ENCODE results near the gene RAVER1. TPM values are rescaled to one million over a fixed set of nuclear protein-coding genes. Genes with fewer than 3 reads are reported as not detected.

RAVER1 gene
- total and polyA plus RNA-seq, 9 of the 15 experiments (the other 6 are each of a cell fraction or from before 2014, with no cell fraction given), result 0.06 to 113 (median 7.0) TPM

DNA sequence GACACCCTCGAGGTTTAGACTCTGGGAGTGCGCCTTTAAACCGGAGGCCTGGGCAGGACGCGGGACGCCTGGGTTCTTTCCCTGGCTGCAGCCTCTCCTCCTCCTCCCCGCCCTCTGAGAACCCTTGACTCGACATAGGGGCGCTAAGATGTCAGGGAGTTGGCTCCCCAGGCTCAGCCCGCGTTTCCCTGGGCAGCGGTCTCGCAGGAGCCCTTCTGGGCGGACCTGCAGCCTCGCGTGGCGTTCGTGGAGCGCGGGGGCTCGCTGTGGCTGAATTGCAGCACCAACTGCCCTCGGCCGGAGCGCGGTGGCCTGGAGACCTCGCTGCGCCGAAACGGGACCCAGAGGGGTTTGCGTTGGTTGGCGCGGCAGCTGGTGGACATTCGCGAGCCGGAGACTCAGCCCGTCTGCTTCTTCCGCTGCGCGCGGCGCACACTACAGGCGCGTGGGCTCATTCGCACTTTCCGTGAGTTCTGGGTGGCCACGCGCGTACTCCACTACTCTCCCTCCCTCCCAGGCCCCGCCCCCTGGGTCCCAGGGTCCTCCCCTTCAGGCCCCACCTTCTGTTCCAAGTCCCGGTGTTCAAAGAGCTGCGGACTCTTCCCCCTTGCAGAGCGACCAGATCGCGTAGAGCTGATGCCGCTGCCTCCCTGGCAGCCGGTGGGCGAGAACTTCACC is 42.3 kb downstream of the RAVER1 start (continued):
- TF ChIP-seq, protein P1, sequence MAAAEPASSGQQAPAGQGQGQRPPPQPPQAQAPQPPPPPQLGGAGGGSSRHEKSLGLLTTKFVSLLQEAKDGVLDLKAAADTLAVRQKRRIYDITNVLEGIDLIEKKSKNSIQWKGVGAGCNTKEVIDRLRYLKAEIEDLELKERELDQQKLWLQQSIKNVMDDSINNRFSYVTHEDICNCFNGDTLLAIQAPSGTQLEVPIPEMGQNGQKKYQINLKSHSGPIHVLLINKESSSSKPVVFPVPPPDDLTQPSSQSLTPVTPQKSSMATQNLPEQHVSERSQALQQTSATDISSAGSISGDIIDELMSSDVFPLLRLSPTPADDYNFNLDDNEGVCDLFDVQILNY (CRISPR knock-in tag; IDR thresholded peaks at IDR 0.05), result no peak
- TF ChIP-seq, protein P2, sequence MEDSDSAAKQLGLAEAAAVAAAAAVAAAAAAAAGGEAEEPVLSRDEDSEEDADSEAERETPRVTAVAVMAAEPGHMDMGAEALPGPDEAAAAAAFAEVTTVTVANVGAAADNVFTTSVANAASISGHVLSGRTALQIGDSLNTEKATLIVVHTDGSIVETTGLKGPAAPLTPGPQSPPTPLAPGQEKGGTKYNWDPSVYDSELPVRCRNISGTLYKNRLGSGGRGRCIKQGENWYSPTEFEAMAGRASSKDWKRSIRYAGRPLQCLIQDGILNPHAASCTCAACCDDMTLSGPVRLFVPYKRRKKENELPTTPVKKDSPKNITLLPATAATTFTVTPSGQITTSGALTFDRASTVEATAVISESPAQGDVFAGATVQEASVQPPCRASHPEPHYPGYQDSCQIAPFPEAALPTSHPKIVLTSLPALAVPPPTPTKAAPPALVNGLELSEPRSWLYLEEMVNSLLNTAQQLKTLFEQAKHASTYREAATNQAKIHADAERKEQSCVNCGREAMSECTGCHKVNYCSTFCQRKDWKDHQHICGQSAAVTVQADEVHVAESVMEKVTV (CRISPR knock-in tag; IDR thresholded peaks at IDR 0.05), result 0 out of 2 replicates have a peak, but pooled peaks have one; percentile 18
- TF ChIP-seq, protein P3, sequence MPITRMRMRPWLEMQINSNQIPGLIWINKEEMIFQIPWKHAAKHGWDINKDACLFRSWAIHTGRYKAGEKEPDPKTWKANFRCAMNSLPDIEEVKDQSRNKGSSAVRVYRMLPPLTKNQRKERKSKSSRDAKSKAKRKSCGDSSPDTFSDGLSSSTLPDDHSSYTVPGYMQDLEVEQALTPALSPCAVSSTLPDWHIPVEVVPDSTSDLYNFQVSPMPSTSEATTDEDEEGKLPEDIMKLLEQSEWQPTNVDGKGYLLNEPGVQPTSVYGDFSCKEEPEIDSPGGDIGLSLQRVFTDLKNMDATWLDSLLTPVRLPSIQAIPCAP (CRISPR knock-in tag; IDR thresholded peaks at IDR 0.05; ENCODE audit: borderline replicate concordance), result no peak
- TF ChIP-seq, protein P4, sequence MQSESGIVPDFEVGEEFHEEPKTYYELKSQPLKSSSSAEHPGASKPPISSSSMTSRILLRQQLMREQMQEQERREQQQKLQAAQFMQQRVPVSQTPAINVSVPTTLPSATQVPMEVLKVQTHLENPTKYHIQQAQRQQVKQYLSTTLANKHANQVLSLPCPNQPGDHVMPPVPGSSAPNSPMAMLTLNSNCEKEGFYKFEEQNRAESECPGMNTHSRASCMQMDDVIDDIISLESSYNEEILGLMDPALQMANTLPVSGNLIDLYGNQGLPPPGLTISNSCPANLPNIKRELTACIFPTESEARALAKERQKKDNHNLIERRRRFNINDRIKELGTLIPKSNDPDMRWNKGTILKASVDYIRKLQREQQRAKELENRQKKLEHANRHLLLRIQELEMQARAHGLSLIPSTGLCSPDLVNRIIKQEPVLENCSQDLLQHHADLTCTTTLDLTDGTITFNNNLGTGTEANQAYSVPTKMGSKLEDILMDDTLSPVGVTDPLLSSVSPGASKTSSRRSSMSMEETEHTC (IDR thresholded peaks at IDR 0.05), result no peak
- peak; percentile 48; the same call in 1 of the 2 replicates for TF ChIP-seq RB1 (IDR thresholded peaks at IDR 0.05; ENCODE audit: low read depth)
- TF ChIP-seq, protein P5, sequence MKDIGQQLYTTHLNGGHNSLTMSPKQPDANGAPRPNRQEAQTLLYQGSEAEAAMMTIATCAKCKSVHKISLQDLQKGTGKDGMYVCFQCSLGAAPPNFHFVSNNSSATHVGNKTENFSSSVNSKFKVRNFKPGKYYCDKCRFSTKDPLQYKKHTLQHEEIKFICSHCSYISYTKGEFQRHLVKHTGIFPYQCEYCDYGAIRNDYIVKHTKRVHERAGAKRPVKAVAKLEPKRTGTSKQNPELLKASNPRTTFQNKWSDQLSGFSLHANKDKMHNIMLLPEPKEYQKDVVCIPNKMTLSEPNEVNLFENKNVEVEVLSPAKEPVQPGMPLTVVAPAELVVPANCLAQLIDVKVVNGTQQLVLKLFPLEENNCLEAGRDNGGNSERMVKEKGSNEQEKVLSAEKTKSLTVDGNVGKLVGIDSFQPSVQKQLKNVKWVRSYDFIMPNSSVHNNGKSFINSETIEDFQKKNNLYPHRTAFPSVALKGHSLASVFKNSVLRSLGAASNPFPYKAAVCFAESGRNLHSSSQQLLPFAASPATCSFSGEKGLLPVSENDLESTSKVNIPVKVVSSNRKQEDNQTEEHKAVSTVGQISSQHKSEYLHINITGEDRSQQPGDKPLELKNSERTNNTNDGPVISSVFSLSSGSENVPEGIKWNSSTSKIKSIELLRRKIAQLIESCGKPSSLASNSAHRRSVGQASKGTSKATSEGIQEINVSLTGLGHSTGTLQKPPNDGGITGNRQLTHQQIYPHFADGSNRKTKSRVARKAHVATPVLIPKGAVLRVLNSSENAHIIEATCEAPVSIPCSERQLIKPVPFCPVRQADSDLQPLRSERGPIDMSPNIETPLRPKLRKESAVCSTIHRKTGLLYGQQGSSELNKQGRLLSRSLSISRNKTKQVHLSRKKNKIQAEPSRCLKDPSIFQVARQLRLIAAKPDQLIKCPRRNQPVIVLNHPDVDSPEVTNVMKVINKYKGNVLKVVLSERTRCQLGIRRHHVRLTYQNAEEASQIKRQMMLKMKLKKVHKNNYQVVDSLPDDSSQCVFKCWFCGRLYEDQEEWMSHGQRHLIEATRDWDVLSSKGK (CRISPR knock-in tag; IDR thresholded peaks at IDR 0.05), result no peak
- no peak for TF ChIP-seq ZNF41 (CRISPR knock-in tag; conservative IDR thresholded peaks at IDR 0.05)
- no peak for TF ChIP-seq SIRT6 (IDR thresholded peaks at IDR 0.05; ENCODE audit: low read depth, low read length)
- TF ChIP-seq, protein P6, sequence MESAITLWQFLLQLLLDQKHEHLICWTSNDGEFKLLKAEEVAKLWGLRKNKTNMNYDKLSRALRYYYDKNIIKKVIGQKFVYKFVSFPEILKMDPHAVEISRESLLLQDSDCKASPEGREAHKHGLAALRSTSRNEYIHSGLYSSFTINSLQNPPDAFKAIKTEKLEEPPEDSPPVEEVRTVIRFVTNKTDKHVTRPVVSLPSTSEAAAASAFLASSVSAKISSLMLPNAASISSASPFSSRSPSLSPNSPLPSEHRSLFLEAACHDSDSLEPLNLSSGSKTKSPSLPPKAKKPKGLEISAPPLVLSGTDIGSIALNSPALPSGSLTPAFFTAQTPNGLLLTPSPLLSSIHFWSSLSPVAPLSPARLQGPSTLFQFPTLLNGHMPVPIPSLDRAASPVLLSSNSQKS (CRISPR knock-in tag; IDR thresholded peaks at IDR 0.05), result no peak
- TF ChIP-seq NFRKB (IDR thresholded peaks at IDR 0.05; ENCODE audit: low read depth), result peak; percentile 28; the same call in 1 of the 2 replicates
- no peak for TF ChIP-seq SMAD3 (CRISPR knock-in tag; conservative IDR thresholded peaks at IDR 0.05)
- TF ChIP-seq, protein P7, sequence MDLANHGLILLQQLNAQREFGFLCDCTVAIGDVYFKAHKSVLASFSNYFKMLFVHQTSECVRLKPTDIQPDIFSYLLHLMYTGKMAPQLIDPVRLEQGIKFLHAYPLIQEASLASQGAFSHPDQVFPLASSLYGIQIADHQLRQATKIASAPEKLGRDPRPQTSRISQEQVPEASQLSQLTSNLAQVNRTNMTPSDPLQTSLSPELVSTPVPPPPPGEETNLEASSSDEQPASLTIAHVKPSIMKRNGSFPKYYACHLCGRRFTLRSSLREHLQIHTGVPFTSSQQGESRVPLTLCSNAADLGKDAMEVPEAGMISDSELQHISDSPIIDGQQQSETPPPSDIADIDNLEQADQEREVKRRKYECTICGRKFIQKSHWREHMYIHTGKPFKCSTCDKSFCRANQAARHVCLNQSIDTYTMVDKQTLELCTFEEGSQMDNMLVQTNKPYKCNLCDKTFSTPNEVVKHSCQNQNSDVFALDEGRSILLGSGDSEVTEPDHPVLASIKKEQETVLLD (IDR thresholded peaks at IDR 0.05), result peak; percentile 76; the same call in 1 of the 2 replicates
- TF ChIP-seq MTA3 (IDR thresholded peaks at IDR 0.05; ENCODE audit: borderline replicate concordance), result no peak
- no peak for TF ChIP-seq XRCC4 (IDR thresholded peaks at IDR 0.05; ENCODE audit: extremely low read depth, insufficient read depth, insufficient read length)
- TF ChIP-seq HMG20B (CRISPR knock-in tag; IDR thresholded peaks at IDR 0.05), result no peak
- TF ChIP-seq EP300 (IDR thresholded peaks at IDR 0.05; ENCODE audit: low read length), result 0 out of 2 replicates have a peak, but pooled peaks have one; percentile 3
- TF ChIP-seq MAFK (IDR thresholded peaks at IDR 0.05; ENCODE audit: low read length), result no peak

All from K562 (cell line).